DMS53 (cell line): ENCODE results near the gene TRHDE.

Source experiments
- DNase-seq: peaks from one replicate; lab custom pipeline; 2025; lab: John Stamatoyannopoulos, UW

TRHDE gene

GRCh38 chr12:72272091-72272661 is at the start of gene TRHDE:
TRHDE (plus strand) TSS chr12:72272370; CDS start chr12:72272644, 274 bp downstream.
- DNase-seq: peak; percentile 90

- no peak for DNase-seq
Observed at GRCh38 chr12:72226510-72226909, 45.7 kb upstream of the TRHDE start.

GRCh38 chr12:72228424-72228823 is 43.7 kb upstream of the TRHDE start:
- no peak for DNase-seq

- DNase-seq: no peak
Observed at GRCh38 chr12:72230589-72230988, 41.6 kb upstream of the TRHDE start.

GRCh38 chr12:72234886-72235285 is 37.3 kb upstream of the TRHDE start:
- no peak for DNase-seq

DNA sequence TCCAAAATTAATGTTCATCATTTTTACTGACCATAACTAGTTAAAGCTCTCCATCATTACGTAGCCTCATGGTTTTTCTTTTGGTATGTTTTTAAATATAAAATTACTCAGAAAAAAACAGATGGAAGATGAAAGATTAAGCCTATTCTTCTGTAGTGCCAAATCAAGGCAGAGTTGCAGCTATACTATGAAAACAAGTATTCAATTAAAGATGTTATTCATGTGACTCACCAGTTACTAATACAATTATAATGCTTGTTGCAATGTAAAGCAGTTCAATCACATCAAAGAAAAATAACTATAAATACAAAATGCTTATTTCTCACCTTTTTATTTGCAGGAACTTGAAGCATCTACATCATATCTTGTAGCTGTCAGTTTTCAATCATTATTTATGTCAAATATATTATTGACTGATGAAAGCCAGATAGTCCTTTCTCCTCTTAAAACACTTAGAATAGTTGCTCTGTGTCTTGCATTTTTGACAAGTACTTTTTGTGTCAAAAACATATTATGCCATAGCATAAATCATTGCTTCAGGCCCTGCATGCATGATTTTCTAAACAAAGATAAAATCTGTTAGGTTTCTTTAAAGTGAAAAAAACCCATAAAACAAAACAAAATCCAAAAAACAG is 36.0 kb upstream of the TRHDE start:
- no peak for DNase-seq

DNA sequence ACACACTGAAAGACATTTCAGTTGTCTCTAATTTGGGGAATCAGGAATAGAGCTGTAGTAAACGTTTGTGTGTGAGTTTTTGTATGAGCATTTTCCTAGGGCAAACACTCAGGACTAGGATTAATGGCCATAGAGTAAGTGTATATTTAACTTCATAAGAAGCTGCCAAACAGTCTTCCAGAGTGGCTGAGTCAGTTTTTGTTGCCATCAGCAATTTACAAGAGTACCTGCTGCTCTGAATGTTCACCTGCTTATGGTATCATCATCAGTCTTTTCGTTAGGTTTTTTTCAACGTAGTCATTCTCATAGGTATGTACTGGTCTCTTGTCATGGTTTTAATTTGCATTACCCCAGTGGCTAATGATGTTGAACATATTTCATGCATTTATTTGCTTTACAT is 30.6 kb upstream of the TRHDE start:
- DNase-seq: peak; percentile 44

DNA sequence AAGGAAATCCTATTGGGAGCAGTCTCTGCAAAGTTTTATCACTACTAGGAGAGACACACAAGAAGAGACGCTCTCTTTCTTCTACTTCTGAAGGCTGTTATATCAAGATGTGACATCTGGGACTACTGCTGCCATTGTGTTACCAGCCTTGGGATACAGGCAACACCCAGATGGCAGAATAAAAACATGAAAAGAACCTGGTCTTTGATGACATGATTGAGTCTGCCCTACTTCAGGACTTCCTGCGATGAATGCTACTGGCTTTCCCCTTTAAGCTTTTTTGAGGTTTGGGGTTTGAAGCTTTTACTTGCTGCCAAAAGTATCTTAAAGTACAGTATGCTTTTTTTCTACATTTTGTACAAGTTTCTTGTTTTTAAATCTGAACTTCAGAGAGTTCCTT is 29.2 kb upstream of the TRHDE start:
- no peak for DNase-seq

- no peak for DNase-seq
Observed at GRCh38 chr12:72246370-72246769, 25.8 kb upstream of the TRHDE start.

DNA sequence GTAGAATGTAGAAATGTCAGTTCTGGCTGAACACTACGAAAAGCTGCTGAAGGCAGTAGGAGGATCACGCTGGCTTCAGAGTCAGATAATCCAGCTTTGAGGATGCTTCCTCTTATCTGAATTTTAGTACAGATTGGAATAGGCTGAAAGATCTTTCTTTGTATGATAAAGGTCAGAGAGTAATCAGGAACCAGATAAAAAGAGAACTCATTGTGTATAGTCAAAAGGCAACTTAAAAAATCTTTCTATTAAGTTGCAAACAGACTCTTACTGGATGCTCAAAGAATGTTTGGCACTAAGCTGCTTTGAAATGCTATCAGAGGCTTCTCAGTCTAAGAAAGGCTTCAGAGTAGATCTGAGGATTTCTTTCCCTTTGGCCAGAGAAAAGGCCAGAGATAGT is 21.8 kb upstream of the TRHDE start:
- no peak for DNase-seq

DNA sequence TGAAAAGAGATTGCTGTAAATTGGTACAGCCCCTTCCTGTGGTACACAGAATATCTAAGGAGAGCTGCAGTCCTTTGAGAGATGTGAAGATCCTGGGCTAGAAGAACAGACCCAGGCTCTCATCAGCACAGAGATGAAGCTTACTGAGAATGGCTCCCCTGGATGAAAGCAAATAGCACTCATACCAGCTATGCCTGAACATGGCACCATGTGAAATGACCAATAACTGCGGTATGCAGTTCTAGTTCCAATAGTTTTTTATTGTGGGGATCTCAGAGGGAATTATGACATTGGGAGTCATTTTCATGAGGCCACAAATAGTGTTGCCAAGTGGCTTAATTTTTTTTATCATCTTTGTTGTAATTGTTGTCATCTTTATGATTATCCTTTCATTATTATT is 15.4 kb upstream of the TRHDE start:
- DNase-seq: no peak

GRCh38 chr12:72261885-72262284 is 10.3 kb upstream of the TRHDE start:
- DNase-seq: no peak

DNA sequence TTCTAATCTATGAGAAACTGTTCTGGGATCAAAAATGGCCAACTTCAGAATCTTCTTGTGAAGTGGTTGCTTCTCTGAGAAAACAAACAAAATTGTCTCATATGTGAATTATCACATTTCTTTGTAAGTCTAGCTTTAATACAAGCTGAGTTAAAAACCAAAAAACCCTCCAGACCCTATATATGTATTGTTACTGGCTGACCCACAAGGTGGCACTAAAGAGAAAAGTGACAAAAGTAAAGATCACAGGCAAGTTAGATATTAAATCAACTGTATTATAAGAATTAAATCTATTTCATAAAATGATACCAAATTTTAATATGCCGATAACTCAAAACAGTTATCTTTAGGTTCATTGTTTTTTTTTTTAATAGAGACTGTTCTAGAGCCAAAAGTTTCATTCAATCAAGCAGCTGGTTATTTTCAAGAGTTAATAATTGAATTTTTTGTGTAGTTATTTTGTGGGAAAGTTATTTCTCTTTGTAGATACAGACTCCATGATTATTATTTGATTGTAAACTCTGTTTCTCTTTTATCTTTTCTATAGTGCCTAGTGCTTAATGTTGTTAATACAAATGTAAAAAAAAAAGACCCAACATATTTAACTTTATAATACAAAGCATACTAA is 7.5 kb upstream of the TRHDE start:
- DNase-seq: peak; percentile 67

DNA sequence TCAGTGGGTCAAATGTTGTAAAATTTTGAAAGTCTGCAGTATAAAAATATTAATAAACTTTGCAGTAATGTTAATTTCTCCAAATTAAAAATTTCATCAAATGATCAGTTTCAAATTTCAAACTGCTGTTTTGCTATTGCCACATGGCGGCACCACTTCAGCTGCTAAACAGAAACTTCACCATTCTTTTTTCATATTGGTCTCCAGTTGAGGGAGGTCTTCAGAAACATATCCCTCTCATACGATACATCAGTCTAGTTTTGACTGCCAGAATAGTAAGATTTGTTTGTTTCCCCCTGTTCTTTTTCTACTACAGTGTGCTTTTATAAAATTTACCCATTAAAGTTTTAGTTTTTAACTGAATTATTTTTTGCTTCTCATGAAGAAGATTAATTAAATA is 4.2 kb upstream of the TRHDE start:
- no peak for DNase-seq

- DNase-seq: no peak
Observed at GRCh38 chr12:72268386-72268785, 3.8 kb upstream of the TRHDE start.

- no peak for DNase-seq
Observed at GRCh38 chr12:72269491-72269890, 2.7 kb upstream of the TRHDE start.

DNA sequence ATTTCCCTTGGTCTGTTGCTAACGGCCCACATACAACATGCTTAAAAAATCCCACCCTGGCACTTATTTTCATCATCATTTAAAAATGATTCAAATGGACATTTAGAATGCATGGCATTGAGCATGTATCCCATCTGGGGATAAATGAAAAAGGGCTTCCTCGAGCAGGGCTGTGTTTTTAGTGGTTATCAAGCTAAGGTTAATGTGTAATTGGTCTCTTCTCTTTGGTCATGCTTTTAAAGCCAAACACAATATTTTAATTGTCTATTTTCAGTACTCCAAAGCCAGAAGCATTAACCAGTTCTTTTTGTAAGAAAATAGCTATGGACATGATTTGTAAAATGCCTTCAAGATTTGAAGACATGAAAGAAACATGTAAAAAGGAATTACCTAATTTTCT is 1.9 kb upstream of the TRHDE start:
- no peak for DNase-seq

GRCh38 chr12:72270961-72271360 is 1.2 kb upstream of the TRHDE start:
- DNase-seq: peak; percentile 25

- DNase-seq: peak; percentile 90
Observed at GRCh38 chr12:72271451-72272090, 599 bp upstream of the TRHDE start.

- DNase-seq: peak; percentile 80
Observed at GRCh38 chr12:72272731-72273498, 745 bp downstream of the TRHDE start.

DNA sequence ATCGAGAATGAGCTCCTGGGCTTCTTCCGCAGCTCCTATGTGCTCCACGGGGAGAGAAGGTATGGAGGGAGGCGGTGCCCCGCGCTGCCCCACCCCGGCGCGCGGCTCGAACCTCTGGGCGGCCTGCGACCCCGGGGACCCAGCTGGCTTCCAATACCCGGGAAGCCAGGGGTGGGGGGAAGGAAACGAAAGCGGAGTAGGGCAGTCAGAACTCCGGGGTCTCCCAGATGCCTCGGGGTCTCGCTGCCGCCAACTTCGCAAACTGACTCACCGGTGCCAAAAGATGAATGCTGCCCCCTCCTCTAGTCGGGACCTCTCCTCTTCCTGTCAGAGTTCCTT is 1.3 kb downstream of the TRHDE start:
- no peak for DNase-seq

GRCh38 chr12:72273851-72274351 is 1.7 kb downstream of the TRHDE start:
- peak; percentile 66 for DNase-seq
